SK-N-SH (cell line): ENCODE data around the gene KRT72.

Source experiments
- CTCF ChIP-seq: fragments of 200-600 bp; sonication (generic); IDR thresholded peaks from 2 replicates; pipeline ENCODE4 v1.6.1; 2017; ENCODE audit warnings: antibody characterized with exemption, mild to moderate bottlenecking, moderate library complexity
- EZH2phosphoT487 ChIP-seq: fragments of 200-600 bp; sonication (generic); IDR thresholded peaks from 2 replicates; pipeline ENCODE4 v1.6.1; 2017; ENCODE audit warnings: low read depth, mixed run types, mild to moderate bottlenecking, antibody characterized with exemption, moderate library complexity, borderline replicate concordance
- IRF3 ChIP-seq: fragments of 150-350 bp; IDR thresholded peaks from 2 replicates; pipeline ENCODE4 v1.6.1; 2016; ENCODE audit warnings: mild to moderate bottlenecking, low read depth, low read length
- JUND ChIP-seq: IDR thresholded peaks from 2 replicates; pipeline ENCODE4 v1.4.0; 2012
- MAX ChIP-seq: IDR thresholded peaks from 2 replicates; pipeline ENCODE4 v1.4.0; 2012; ENCODE audit warnings: low read depth
- MXI1 ChIP-seq: IDR thresholded peaks from 2 replicates; pipeline ENCODE4 v1.6.1; 2012; ENCODE audit warnings: mild to moderate bottlenecking, low read depth, low read length, improper control_type of control experiment
- POLR2AphosphoS5 ChIP-seq: IDR thresholded peaks from 2 replicates; pipeline ENCODE4 v1.6.1; 2012; ENCODE audit warnings: low read depth, low read length
- REST ChIP-seq: IDR thresholded peaks from 2 replicates; pipeline ENCODE4 v1.6.1; 2012; ENCODE audit warnings: mild to moderate bottlenecking, low read depth, low read length, moderate library complexity
- SIN3A ChIP-seq: IDR thresholded peaks from 2 replicates; pipeline ENCODE4 v1.6.1; 2012; ENCODE audit warnings: low read depth, mild to moderate bottlenecking, low read length, moderate library complexity, borderline replicate concordance
- TAF1 ChIP-seq: IDR thresholded peaks from 2 replicates; pipeline ENCODE4 v1.6.1; 2012; ENCODE audit warnings: low read depth, mild to moderate bottlenecking, low read length, moderate library complexity, borderline replicate concordance
- USF2 ChIP-seq: fragments of 150-350 bp; IDR thresholded peaks from 2 replicates; pipeline ENCODE4 v1.6.1; 2017; ENCODE audit warnings: antibody characterized with exemption, low read length, low read depth, borderline replicate concordance
- YY1 ChIP-seq: IDR thresholded peaks from 2 replicates; pipeline ENCODE4 v1.4.0; 2012; ENCODE audit warnings: low read depth, mild to moderate bottlenecking
- ZBTB33 ChIP-seq: IDR thresholded peaks from 2 replicates; pipeline ENCODE4 v1.4.0; 2012; ENCODE audit warnings: low read depth, borderline replicate concordance

GRCh38 chr12:52602552-52602951, 1.3 kb upstream of the KRT72 start:
- no peak for TF ChIP-seq CTCF
- TF ChIP-seq POLR2AphosphoS5, result no peak
- no peak for TF ChIP-seq EZH2phosphoT487
- no peak for TF ChIP-seq ZBTB33
- TF ChIP-seq SIN3A, result no peak
- no peak for TF ChIP-seq TAF1
- TF ChIP-seq JUND, result no peak
- no peak for TF ChIP-seq REST
- no peak for TF ChIP-seq MAX
- no peak for TF ChIP-seq YY1
- TF ChIP-seq USF2, result no peak
- no peak for TF ChIP-seq MXI1
- no peak for TF ChIP-seq IRF3
